Endothelial cell of umbilical vein (primary cell): Measurements from ENCODE around the gene SLC50A1. TPM values are rescaled to one million over a fixed set of nuclear protein-coding genes. Genes with fewer than 3 reads are reported as not detected.

Source experiments
- Bru-seq: library from RNA; stranded (reverse); fragments of 400-500 nt; gene quantifications from one replicate; lab custom pipeline; 2021; lab: Mats Ljungman, UMichigan
- BruChase-seq, 2 experiments: library from RNA; stranded (reverse); fragments of 400-500 nt; gene quantifications; one replicate each; lab custom pipeline; 2021; lab: Mats Ljungman, UMichigan
- BruUV-seq: library from RNA; stranded (reverse); fragments of 400-500 nt; replicated peaks from 2 replicates; lab custom pipeline; 2021; lab: Mats Ljungman, UMichigan
- CTCF ChIA-PET: fragments of 300-600, 350-600 bp; sonication (Branson Sonifier 250); formaldehyde crosslinking; loops from one replicate; lab custom pipeline; 2021; ENCODE audit warnings: antibody characterized with exemption, inconsistent platforms; lab: Charles Lee
- POLR2A ChIA-PET: fragments of 300-600, 350-600 bp; sonication (Branson Sonifier 250); formaldehyde crosslinking; loops from one replicate; lab custom pipeline; 2021; ENCODE audit warnings: antibody characterized with exemption, inconsistent platforms; lab: Charles Lee
- DNase-seq: peaks from one replicate; pipeline ENCODE4 v3.0.0-alpha.2; 2011; ENCODE audit warnings: low read depth, low spot score
- FAIRE-seq: peaks from 2 replicates; lab custom pipeline; 2011; peaks lifted over from hg19 to GRCh38; lab: Jason Lieb, UNC
- H2AFZ ChIP-seq: 2 replicates; pipeline ENCODE4 v1.6.0; 2012; ENCODE audit warnings: low read depth, low read length, control low read depth, inconsistent platforms
- H3K27ac ChIP-seq: 2 replicates; pipeline ENCODE4 v1.5.1; 2011; ENCODE audit warnings: low read depth, mild to moderate bottlenecking, control low read depth, low read length, moderate library complexity; ENCODE audit not compliant: insufficient read depth
- H3K27me3 ChIP-seq, 2 experiments: 2 replicates each; pipeline versions ENCODE4 v1.6.0 to v1.6.1; 2011; ENCODE audit warnings: low read length in 2 of 2, mixed read lengths in 1 of 2; ENCODE audit not compliant: control insufficient read depth in 2 of 2, insufficient read depth in 2 of 2
- H3K36me3 ChIP-seq, 2 experiments: 2 replicates in 1 of 2; 3 replicates in 1 of 2; pipeline ENCODE4 v1.5.1; 2011; ENCODE audit warnings: low read length in 2 of 2, mild to moderate bottlenecking in 1 of 2, moderate library complexity in 1 of 2; ENCODE audit not compliant: control insufficient read depth in 2 of 2, insufficient read depth in 2 of 2; ENCODE audit errors: extremely low read depth in 1 of 2
- H3K4me1 ChIP-seq: 3 replicates; pipeline ENCODE4 v1.5.1; 2011; ENCODE audit warnings: mild to moderate bottlenecking, low read length; ENCODE audit not compliant: control insufficient read depth, insufficient read depth; ENCODE audit errors: extremely low read depth
- H3K4me2 ChIP-seq: 2 replicates; pipeline ENCODE4 v1.6.1; 2011; ENCODE audit warnings: low read length, control low read depth, mixed read lengths; ENCODE audit not compliant: insufficient read depth
- H3K4me3 ChIP-seq, 3 experiments: fragments of 200-600 bp in 1 of 3; sonication (generic), shearing (Covaris generic) in 1 of 3; replicated peaks in 1 of 3; 2 replicates each; pipeline ENCODE4 v1.5.1; 2011 to 2016; ENCODE audit warnings: control low read depth in 3 of 3, low read length in 3 of 3, mild to moderate bottlenecking in 2 of 3, inconsistent platforms in 1 of 3, low read depth in 1 of 3, moderate library complexity in 1 of 3; ENCODE audit not compliant: insufficient read depth in 1 of 3
- H3K79me2 ChIP-seq: 2 replicates; pipeline ENCODE4 v1.6.0; 2012; ENCODE audit warnings: low read length, inconsistent platforms; ENCODE audit not compliant: control insufficient read depth, insufficient read depth
- H3K9ac ChIP-seq: replicated peaks from 2 replicates; pipeline ENCODE3; 2011; ENCODE audit warnings: low read length, control low read depth; ENCODE audit not compliant: insufficient read depth; ENCODE audit errors: extremely low read depth
- H3K9me1 ChIP-seq: replicated peaks from 3 replicates; pipeline ENCODE4 v1.6.0; 2011; ENCODE audit warnings: mild to moderate bottlenecking, low read length; ENCODE audit not compliant: control insufficient read depth, insufficient read depth; ENCODE audit errors: extremely low read depth
- H3K9me3 ChIP-seq: replicated peaks from 2 replicates; pipeline ENCODE4 v1.5.1; 2012; ENCODE audit warnings: low read length, inconsistent platforms; ENCODE audit not compliant: control insufficient read depth, insufficient read depth
- H4K20me1 ChIP-seq: replicated peaks from 2 replicates; pipeline ENCODE3; 2011; ENCODE audit warnings: mild to moderate bottlenecking, low read length; ENCODE audit not compliant: control insufficient read depth, insufficient read depth; ENCODE audit errors: extremely low read depth
- EZH2 ChIP-seq: IDR thresholded peaks from 2 replicates; pipeline ENCODE4 v1.6.1; 2012; ENCODE audit warnings: borderline replicate concordance, low read depth, mild to moderate bottlenecking, moderate library complexity, low read length, inconsistent platforms; ENCODE audit not compliant: severe bottlenecking
- GATA2 ChIP-seq: IDR thresholded peaks from 2 replicates; pipeline ENCODE4 v1.7.0; 2011; ENCODE audit warnings: low read depth, mild to moderate bottlenecking, moderate library complexity, mixed read lengths, low read length; ENCODE audit not compliant: insufficient read length, insufficient read depth
- MYC ChIP-seq: IDR thresholded peaks from one replicate; pipeline ENCODE4 v1.6.1; 2011; ENCODE audit warnings: mild to moderate bottlenecking, low read depth, low read length
- POLR2A ChIP-seq: IDR thresholded peaks from 2 replicates; pipeline ENCODE4 v1.6.1; 2012; ENCODE audit warnings: low read depth, mild to moderate bottlenecking, control low read depth, low read length
- POLR2AphosphoS5 ChIP-seq: IDR thresholded peaks from 2 replicates; pipeline ENCODE4 v1.6.1; 2012; ENCODE audit warnings: low read depth, mild to moderate bottlenecking, control low read depth, low read length, moderate library complexity; ENCODE audit not compliant: insufficient read depth
- dilution Hi-C: fragments of 300-500 bp; cut with MboI; formaldehyde crosslinking; loops from one replicate; pipeline ENCODE4 v1.15.0; 2019; ENCODE audit warnings: low sequenced_read_pairs; ENCODE audit not compliant: extremely low pct_ligation_motif_present
- intact Hi-C: fragments of 100-400 bp; cut with micrococcal nuclease; formaldehyde crosslinking; loops from one replicate; pipeline ENCODE4 v1.10.0; 2022
- long read RNA-seq: library from polyadenylated mRNA; stranded (forward); transcript quantifications from one replicate; pipeline ENCODE4 v2.0.0, GENCODE V29; 2021
- polyA minus RNA-seq, 3 experiments: library from RNA; depleted of rRNA, polyadenylated mRNA; stranded (reverse); fragments of >200 nt; gene quantifications; 1 replicate in 1 of 3; 2 replicates in 2 of 3; pipeline ENCODE4 v1.2.3, GENCODE V29; 2011
- polyA plus RNA-seq, 4 experiments: library from polyadenylated mRNA; depleted of rRNA in 3 of 4; stranded (reverse) in 3 of 4; unstranded in 1 of 4; fragments of >200 nt; gene quantifications; 2 replicates each; pipeline versions ENCODE4 v1.2.1 to v1.2.3, GENCODE V29; 2011 to 2012; ENCODE audit warnings: missing spikeins in 1 of 4
- total RNA-seq: library from RNA; stranded (reverse); gene quantifications from 2 replicates; pipeline ENCODE4 v1.2.3, GENCODE V29; 2021
- TF ChIP-seq, protein P1 (sequence below), 2 donors: IDR thresholded peaks; 1 replicate in 1 of 2; 2 replicates in 1 of 2; pipeline ENCODE4 v1.5.1; 2011; ENCODE audit warnings: low read length in 2 of 2, mild to moderate bottlenecking in 2 of 2, moderate library complexity in 2 of 2, control low read depth in 1 of 2, inconsistent platforms in 1 of 2, low read depth in 1 of 2; ENCODE audit not compliant: insufficient read depth in 1 of 2; ENCODE audit errors: extremely low read depth in 1 of 2
- TF ChIP-seq, protein P2 (sequence below): IDR thresholded peaks from 2 replicates; pipeline ENCODE4 v1.6.1; 2011; ENCODE audit not compliant: insufficient read depth, insufficient read length

SLC50A1 gene, protein sequence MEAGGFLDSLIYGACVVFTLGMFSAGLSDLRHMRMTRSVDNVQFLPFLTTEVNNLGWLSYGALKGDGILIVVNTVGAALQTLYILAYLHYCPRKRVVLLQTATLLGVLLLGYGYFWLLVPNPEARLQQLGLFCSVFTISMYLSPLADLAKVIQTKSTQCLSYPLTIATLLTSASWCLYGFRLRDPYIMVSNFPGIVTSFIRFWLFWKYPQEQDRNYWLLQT
- total RNA-seq (29.5 and 30.8 TPM in 2 replicates), polyA plus RNA-seq (66.1 and 70.4 TPM in 2 replicates), polyA minus RNA-seq (37.9 and 44.6 TPM in 2 replicates), Bru-seq, nascent RNA (percentile 55 among the genes with signal in this experiment), BruChase-seq, experiment 1, labeled RNA remaining after a 6-hour chase (percentile 72 among the genes with signal in this experiment), BruChase-seq, experiment 2, labeled RNA remaining after a 2-hour chase (percentile 55 among the genes with signal in this experiment)
- polyA plus RNA-seq (2011; cell fraction: cytosol; rRNA removed) = 50.3 and 53.2 TPM in 2 replicates
- polyA plus RNA-seq (2011; cell fraction: nucleus; rRNA removed) = 19.9 and 27.1 TPM in 2 replicates
- polyA plus RNA-seq (2012) = 24.9 and 28.5 TPM in 2 replicates
- 24.1 TPM for polyA minus RNA-seq (2011; cell fraction: cytosol; rRNA and poly(A)+ RNA removed)
- 9.4 and 13.5 TPM in 2 replicates for polyA minus RNA-seq (2011; cell fraction: nucleus; rRNA and poly(A)+ RNA removed)
- long read RNA-seq, transcript SLC50A1-203 (6 exons, 1,300 nt) = major isoform, 16 of 77 reads
- long read RNA-seq, transcript SLC50A1-211 (5 exons, 778 nt) = minor isoform, 5 of 77 reads
- long read RNA-seq, transcript SLC50A1-202 (5 exons, 1,218 nt) = minor isoform, 12 of 77 reads
- long read RNA-seq, partial matches to known transcripts = 16 of 77 reads
- long read RNA-seq, other reads (novel, unspliced or antisense) = 23 of 77 reads

DNA sequence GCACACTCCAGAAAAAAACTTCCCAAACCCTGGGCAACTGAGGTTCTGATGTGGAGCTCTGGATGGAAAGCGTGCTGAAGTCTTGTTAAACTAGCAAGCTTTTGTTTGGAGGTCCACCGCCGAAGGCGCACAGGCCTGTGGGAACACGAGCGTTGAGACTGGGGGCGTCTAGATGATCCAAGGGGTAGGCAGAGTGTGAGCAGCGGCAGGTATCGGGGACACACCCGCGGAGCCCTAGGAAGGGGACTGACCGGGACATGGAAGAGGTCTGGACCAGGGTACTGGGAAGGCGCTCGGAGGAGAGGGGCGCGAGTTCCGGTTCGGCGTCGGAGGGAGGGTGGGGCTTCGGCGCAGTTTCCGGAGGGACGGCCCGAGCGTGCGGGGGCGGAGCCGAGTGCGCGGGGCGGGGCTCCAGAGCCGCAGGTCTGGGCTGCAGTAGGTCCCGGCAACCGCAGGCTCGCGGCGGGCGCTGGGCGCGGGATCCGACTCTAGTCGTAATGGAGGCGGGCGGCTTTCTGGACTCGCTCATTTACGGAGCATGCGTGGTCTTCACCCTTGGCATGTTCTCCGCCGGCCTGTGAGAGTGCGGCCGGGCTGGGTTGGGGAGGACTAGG is at the start of gene SLC50A1:
SLC50A1 (plus strand) TSS at position 438 of the 614 bp plus-strand sequence; CDS start at position 498, 60 bp downstream.
- H3K79me2 ChIP-seq = peaks cover 36% of the 10 kb centered on the region
- intact Hi-C loops = loop anchor here (1.0 kb wide), 3 partner anchors 8 to 41 kb away; partner anchors contain the start of gene EFNA1
- CTCF ChIA-PET = interaction anchor here (0.9 to 15.5 kb wide), 9 partner anchors 11 to 58 kb away, joined by 3 to 204 read pairs (median 5); partner anchors contain the start of gene KRTCAP2

More for the DNA sequence above, at the start of gene SLC50A1:
- H2AFZ ChIP-seq = peak within 1 kb of the TSS; percentile 32
- peak; percentile 97 for DNase-seq
- H3K27ac ChIP-seq = peak within 1 kb of the TSS; percentile 98
- no peak for TF ChIP-seq MYC
- TF ChIP-seq, protein P1, sequence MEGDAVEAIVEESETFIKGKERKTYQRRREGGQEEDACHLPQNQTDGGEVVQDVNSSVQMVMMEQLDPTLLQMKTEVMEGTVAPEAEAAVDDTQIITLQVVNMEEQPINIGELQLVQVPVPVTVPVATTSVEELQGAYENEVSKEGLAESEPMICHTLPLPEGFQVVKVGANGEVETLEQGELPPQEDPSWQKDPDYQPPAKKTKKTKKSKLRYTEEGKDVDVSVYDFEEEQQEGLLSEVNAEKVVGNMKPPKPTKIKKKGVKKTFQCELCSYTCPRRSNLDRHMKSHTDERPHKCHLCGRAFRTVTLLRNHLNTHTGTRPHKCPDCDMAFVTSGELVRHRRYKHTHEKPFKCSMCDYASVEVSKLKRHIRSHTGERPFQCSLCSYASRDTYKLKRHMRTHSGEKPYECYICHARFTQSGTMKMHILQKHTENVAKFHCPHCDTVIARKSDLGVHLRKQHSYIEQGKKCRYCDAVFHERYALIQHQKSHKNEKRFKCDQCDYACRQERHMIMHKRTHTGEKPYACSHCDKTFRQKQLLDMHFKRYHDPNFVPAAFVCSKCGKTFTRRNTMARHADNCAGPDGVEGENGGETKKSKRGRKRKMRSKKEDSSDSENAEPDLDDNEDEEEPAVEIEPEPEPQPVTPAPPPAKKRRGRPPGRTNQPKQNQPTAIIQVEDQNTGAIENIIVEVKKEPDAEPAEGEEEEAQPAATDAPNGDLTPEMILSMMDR (IDR thresholded peaks at IDR 0.05; ENCODE audit: extremely low read depth in 1 of 2, insufficient read depth in 1 of 2, low read depth in 1 of 2, low read length in 2 of 2) = peak in 1 of 2 donors; percentile 32
- TF ChIP-seq GATA2 = no peak
- TF ChIP-seq, protein P2, sequence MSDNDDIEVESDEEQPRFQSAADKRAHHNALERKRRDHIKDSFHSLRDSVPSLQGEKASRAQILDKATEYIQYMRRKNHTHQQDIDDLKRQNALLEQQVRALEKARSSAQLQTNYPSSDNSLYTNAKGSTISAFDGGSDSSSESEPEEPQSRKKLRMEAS = no peak
- no peak for TF ChIP-seq EZH2
- TF ChIP-seq POLR2AphosphoS5 = peak; percentile 93
- TF ChIP-seq POLR2A = peak; percentile 93
- H3K9ac ChIP-seq = peak within 1 kb of the TSS; percentile 91
- peak within 1 kb of the TSS; percentile 21 to 62 (median 53) for H3K4me3 ChIP-seq
- H3K9me1 ChIP-seq = no peaks in the 10 kb centered on the region
- H3K36me3 ChIP-seq = peaks cover 22 to 30% of the 10 kb centered on the region in 2 experiments
- no peaks in the 10 kb centered on the region for H3K27me3 ChIP-seq
- POLR2A ChIA-PET = interaction anchor here (1.3 to 1.5 kb wide), 2 partner anchors 32 to 38 kb away, joined by 3 to 4 read pairs; partner anchors contain the start of gene KRTCAP2
- no peaks in the 10 kb centered on the region for H3K9me3 ChIP-seq
- H4K20me1 ChIP-seq = no peaks in the 10 kb centered on the region
- no peak for FAIRE-seq
- BruUV-seq = no TSS peak
- dilution Hi-C loops = no loop called here
- H3K4me2 ChIP-seq = peak within 1 kb of the TSS; percentile 82
- H3K4me1 ChIP-seq = peaks cover 49% of the 10 kb centered on the region
